Measurements from ENCODE around the gene CARF.

CARF gene

GRCh38 chr2:203025592-203025991 is 113.5 kb downstream of the CARF start:
- no peak overlapping the region for H2BK5ac ChIP-seq (ENCODE audit: low read depth, low read length, poor library complexity, severe bottlenecking)
- no peak overlapping the region for H2BK120ac ChIP-seq (ENCODE audit: low read depth, low read length)
- peak; percentile 18 for DNase-seq
- peaks cover 3% of the 10 kb centered on the region for H3K4me1 ChIP-seq (ENCODE audit: control insufficient read depth, insufficient read depth, low read depth, low read length)
- no peak overlapping the region for H3K4ac ChIP-seq (ENCODE audit: low read depth in 1 of 2, low read length in 2 of 2)
- no peaks in the 10 kb centered on the region for H3K27me3 ChIP-seq (ENCODE audit: control insufficient read depth in 1 of 2, insufficient read depth in 1 of 2, low read length in 2 of 2)
- no peak overlapping the region for H4K91ac ChIP-seq (ENCODE audit: low read length)
- H2AK5ac ChIP-seq (ENCODE audit: low read length, severe bottlenecking), result no peak overlapping the region
- H2BK15ac ChIP-seq (ENCODE audit: low read depth, poor library complexity, severe bottlenecking), result no peak overlapping the region
- peaks cover 7% of the 10 kb centered on the region for H3K79me1 ChIP-seq (replicated peaks; ENCODE audit: low read length, poor library complexity, severe bottlenecking)
- H3K36me3 ChIP-seq (ENCODE audit: control insufficient read depth in 1 of 2, insufficient read depth in 2 of 2, low read depth in 1 of 2, low read length in 2 of 2), result no peaks in the 10 kb centered on the region
- no peak overlapping the region for H3K14ac ChIP-seq (ENCODE audit: low read length in 2 of 2)
- H3K9ac ChIP-seq (ENCODE audit: low read length), result no peak overlapping the region
- H2BK12ac ChIP-seq (ENCODE audit: low read length in 2 of 2), result no peak overlapping the region
- no peak overlapping the region for H3K4me2 ChIP-seq (ENCODE audit: low read length, poor library complexity, severe bottlenecking)
- no peak overlapping the region for H3K18ac ChIP-seq (ENCODE audit: low read depth in 1 of 2, low read length in 2 of 2)
- H3K27ac ChIP-seq (ENCODE audit: low read length, poor library complexity, severe bottlenecking), result no peak overlapping the region
- H3K23ac ChIP-seq (ENCODE audit: low read length in 2 of 2), result no peak overlapping the region
- no peak overlapping the region for H2AFZ ChIP-seq (ENCODE audit: low read depth, low read length)
- H3K9me3 ChIP-seq (ENCODE audit: control insufficient read depth, low read length), result no peaks in the 10 kb centered on the region
- H4K8ac ChIP-seq (ENCODE audit: low read length), result no peak overlapping the region
- H3K4me3 ChIP-seq (ENCODE audit: insufficient read depth in 1 of 2, low read depth in 1 of 2, low read length in 2 of 2), result no peak overlapping the region

- WGBS, result 99% methylated on average over 2 of the region's 2 CpGs
- H3K4ac ChIP-seq (ENCODE audit: low read depth in 1 of 2, low read length in 2 of 2), result no peak overlapping the region
Measured at GRCh38 chr2:203030545-203030944, 118.5 kb downstream of the CARF start.

DNA sequence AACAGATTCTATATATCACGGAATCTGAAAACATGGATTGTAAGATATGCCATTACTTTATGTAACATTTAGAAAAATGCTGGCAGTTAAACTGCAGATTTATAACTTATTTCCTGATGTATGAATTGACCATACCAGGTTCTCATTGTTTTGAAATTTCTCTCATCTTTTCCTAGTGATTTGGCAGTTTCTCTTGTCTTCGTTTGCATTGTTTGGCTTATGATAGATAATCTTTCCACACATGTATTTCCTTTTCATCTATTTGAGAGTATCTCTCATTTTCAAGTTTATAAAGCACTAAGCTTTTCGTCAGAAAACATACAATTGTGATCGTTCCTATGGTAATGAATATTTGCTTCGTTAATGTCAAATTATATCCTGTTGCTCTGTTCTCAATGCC is 118.9 kb downstream of the CARF start:
- Histone ChIP-seq H2BK5ac (ENCODE audit: low read depth, low read length, poor library complexity, severe bottlenecking) (no peak overlapping the region), H3K4me2 (ENCODE audit: low read length, poor library complexity, severe bottlenecking) (no peak overlapping the region), H3K14ac (ENCODE audit: low read length in 2 of 2) (no peak overlapping the region), H3K27me3 (ENCODE audit: control insufficient read depth in 1 of 2, insufficient read depth in 1 of 2, low read length in 2 of 2) (no peaks in the 10 kb centered on the region), H3K4me3 (ENCODE audit: insufficient read depth in 1 of 2, low read depth in 1 of 2, low read length in 2 of 2) (no peak overlapping the region), H3K9me3 (ENCODE audit: control insufficient read depth, low read length) (no peaks in the 10 kb centered on the region), H3K23ac (ENCODE audit: low read length in 2 of 2) (no peak overlapping the region), H3K4me1 (ENCODE audit: control insufficient read depth, insufficient read depth, low read depth, low read length) (no peaks in the 10 kb centered on the region), H3K9ac (ENCODE audit: low read length) (no peak overlapping the region), H3K36me3 (ENCODE audit: control insufficient read depth in 1 of 2, insufficient read depth in 2 of 2, low read depth in 1 of 2, low read length in 2 of 2) (no peaks in the 10 kb centered on the region), H3K4ac (ENCODE audit: low read depth in 1 of 2, low read length in 2 of 2) (no peak overlapping the region), H2BK120ac (ENCODE audit: low read depth, low read length) (no peak overlapping the region), H2BK12ac (ENCODE audit: low read length in 2 of 2) (no peak overlapping the region), H3K27ac (ENCODE audit: low read length, poor library complexity, severe bottlenecking) (no peak overlapping the region), H3K18ac (ENCODE audit: low read depth in 1 of 2, low read length in 2 of 2) (no peak overlapping the region), H2BK15ac (ENCODE audit: low read depth, poor library complexity, severe bottlenecking) (no peak overlapping the region), H2AK5ac (ENCODE audit: low read length, severe bottlenecking) (no peak overlapping the region), H4K8ac (ENCODE audit: low read length) (no peak overlapping the region), H4K91ac (ENCODE audit: low read length) (no peak overlapping the region), H2AFZ (ENCODE audit: low read depth, low read length) (no peak overlapping the region), H3K79me1 (replicated peaks; ENCODE audit: low read length, poor library complexity, severe bottlenecking) (peaks cover 9% of the 10 kb centered on the region)
- no peak for DNase-seq
- WGBS, result 100% methylated on average over 2 of the region's 5 CpGs

More at GRCh38 chr2:203030545-203030944, 118.5 kb downstream of the CARF start:
- H3K79me1 ChIP-seq (replicated peaks; ENCODE audit: low read length, poor library complexity, severe bottlenecking), result peaks cover 10% of the 10 kb centered on the region
- no peak overlapping the region for H3K18ac ChIP-seq (ENCODE audit: low read depth in 1 of 2, low read length in 2 of 2)
- no peak overlapping the region for H2AFZ ChIP-seq (ENCODE audit: low read depth, low read length)
- no peak overlapping the region for H2BK120ac ChIP-seq (ENCODE audit: low read depth, low read length)
- H3K4me3 ChIP-seq (ENCODE audit: insufficient read depth in 1 of 2, low read depth in 1 of 2, low read length in 2 of 2), result no peak overlapping the region
- DNase-seq, result no peak
- no peak overlapping the region for H3K4me2 ChIP-seq (ENCODE audit: low read length, poor library complexity, severe bottlenecking)
- H4K8ac ChIP-seq (ENCODE audit: low read length), result no peak overlapping the region
- H3K23ac ChIP-seq (ENCODE audit: low read length in 2 of 2), result no peak overlapping the region
- H2BK5ac ChIP-seq (ENCODE audit: low read depth, low read length, poor library complexity, severe bottlenecking), result no peak overlapping the region
- no peak overlapping the region for H3K9ac ChIP-seq (ENCODE audit: low read length)
- no peaks in the 10 kb centered on the region for H3K9me3 ChIP-seq (ENCODE audit: control insufficient read depth, low read length)
- no peak overlapping the region for H3K14ac ChIP-seq (ENCODE audit: low read length in 2 of 2)
- no peaks in the 10 kb centered on the region for H3K36me3 ChIP-seq (ENCODE audit: control insufficient read depth in 1 of 2, insufficient read depth in 2 of 2, low read depth in 1 of 2, low read length in 2 of 2)
- H2BK12ac ChIP-seq (ENCODE audit: low read length in 2 of 2), result no peak overlapping the region
- no peaks in the 10 kb centered on the region for H3K4me1 ChIP-seq (ENCODE audit: control insufficient read depth, insufficient read depth, low read depth, low read length)
- no peak overlapping the region for H4K91ac ChIP-seq (ENCODE audit: low read length)
- H2BK15ac ChIP-seq (ENCODE audit: low read depth, poor library complexity, severe bottlenecking), result no peak overlapping the region
- H2AK5ac ChIP-seq (ENCODE audit: low read length, severe bottlenecking), result no peak overlapping the region
- no peak overlapping the region for H3K27ac ChIP-seq (ENCODE audit: low read length, poor library complexity, severe bottlenecking)
- no peaks in the 10 kb centered on the region for H3K27me3 ChIP-seq (ENCODE audit: control insufficient read depth in 1 of 2, insufficient read depth in 1 of 2, low read length in 2 of 2)

DNA sequence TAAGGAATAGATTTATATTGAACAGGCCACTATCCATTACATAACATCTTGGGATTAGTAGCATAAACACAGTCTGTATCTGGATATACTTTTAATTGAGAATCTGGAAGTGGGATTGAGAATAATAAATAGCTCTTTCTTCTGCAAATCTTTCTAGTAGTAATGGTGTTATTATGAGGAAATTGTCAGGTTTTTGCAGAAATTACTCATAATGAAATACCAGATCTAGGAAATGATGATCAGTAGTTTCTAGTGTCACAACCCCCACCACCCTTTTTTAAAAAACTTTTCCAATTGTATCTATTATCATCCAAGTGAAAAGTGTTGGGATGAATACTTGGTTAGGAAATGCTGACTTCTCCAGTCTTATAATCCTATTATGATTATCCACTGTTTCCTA is 121.3 kb downstream of the CARF start:
- Histone ChIP-seq H3K18ac (ENCODE audit: low read depth in 1 of 2, low read length in 2 of 2) (no peak overlapping the region), H3K79me1 (replicated peaks; ENCODE audit: low read length, poor library complexity, severe bottlenecking) (peaks cover 6% of the 10 kb centered on the region), H3K27ac (ENCODE audit: low read length, poor library complexity, severe bottlenecking) (no peak overlapping the region), H3K4me2 (ENCODE audit: low read length, poor library complexity, severe bottlenecking) (no peak overlapping the region), H3K27me3 (ENCODE audit: control insufficient read depth in 1 of 2, insufficient read depth in 1 of 2, low read length in 2 of 2) (no peaks in the 10 kb centered on the region), H3K23ac (ENCODE audit: low read length in 2 of 2) (no peak overlapping the region), H2BK12ac (ENCODE audit: low read length in 2 of 2) (no peak overlapping the region), H3K36me3 (ENCODE audit: control insufficient read depth in 1 of 2, insufficient read depth in 2 of 2, low read depth in 1 of 2, low read length in 2 of 2) (no peaks in the 10 kb centered on the region), H4K91ac (ENCODE audit: low read length) (no peak overlapping the region), H4K8ac (ENCODE audit: low read length) (no peak overlapping the region), H3K4ac (ENCODE audit: low read depth in 1 of 2, low read length in 2 of 2) (no peak overlapping the region), H2BK15ac (ENCODE audit: low read depth, poor library complexity, severe bottlenecking) (no peak overlapping the region), H3K4me1 (ENCODE audit: control insufficient read depth, insufficient read depth, low read depth, low read length) (no peaks in the 10 kb centered on the region), H2BK5ac (ENCODE audit: low read depth, low read length, poor library complexity, severe bottlenecking) (no peak overlapping the region), H2AK5ac (ENCODE audit: low read length, severe bottlenecking) (no peak overlapping the region), H2AFZ (ENCODE audit: low read depth, low read length) (no peak overlapping the region), H3K9ac (ENCODE audit: low read length) (no peak overlapping the region), H3K9me3 (ENCODE audit: control insufficient read depth, low read length) (no peaks in the 10 kb centered on the region), H3K4me3 (ENCODE audit: insufficient read depth in 1 of 2, low read depth in 1 of 2, low read length in 2 of 2) (no peak overlapping the region), H2BK120ac (ENCODE audit: low read depth, low read length) (no peak overlapping the region), H3K14ac (ENCODE audit: low read length in 2 of 2) (no peak overlapping the region)
- no peak for DNase-seq

Measured in mesenchymal stem cell (in vitro differentiated cells and primary cell).